Measurements from ENCODE around the gene RCSD1. TPM values are rescaled to one million over a fixed set of nuclear protein-coding genes. Genes with fewer than 3 reads are reported as not detected.
A peak's percentile ranks its signal among the peaks of the same experiment; 100 is the strongest.

Gene RCSD1
- total and polyA plus RNA-seq, 8 donors: 6.0 to 43.7 (median 19.7) TPM

GRCh38 chr1:167720965-167721616, 91.1 kb downstream of the RCSD1 start:
- intact Hi-C loops (cut with DNase I; ENCODE audit: low total_unique reads): no loop called here
- DNase-seq: peak; percentile 52 to 67
- peak overlapping the region; percentile 94 to 98 (median 97) for H3K4me3 ChIP-seq

GRCh38 chr1:167721617-167722151, 91.7 kb downstream of the RCSD1 start, which contains the start of gene MPZL1:
MPZL1 (plus strand) TSS chr1:167721982; CDS start chr1:167722152, 170 bp downstream.
- intact Hi-C loops (cut with DNase I; ENCODE audit: low total_unique reads): no loop called here
- peaks cover 9 to 54% (median 34%) of the 10 kb centered on the region in 4 donors for H3K4me1 ChIP-seq

More at GRCh38 chr1:167720965-167721616, 91.1 kb downstream of the RCSD1 start:
- TF ChIP-seq POLR2AphosphoS5 (IDR thresholded peaks at IDR 0.05): no peak
- TF ChIP-seq CTCF (IDR thresholded peaks at IDR 0.05): peak in 4 of 7 experiments; percentile 12 to 50 (median 40)
- TF ChIP-seq EP300 (IDR thresholded peaks at IDR 0.05): no peak
- TF ChIP-seq POLR2A (IDR thresholded peaks at IDR 0.05): no peak
- 11 to 18% (median 12%) methylated on average over 13 of the region's 13 CpGs for WGBS, 5 donors
- no peaks in the 10 kb centered on the region for H3K36me3 ChIP-seq
- H3K9me3 ChIP-seq: no peaks in the 10 kb centered on the region
- H3K4me1 ChIP-seq: peaks cover 9 to 51% (median 31%) of the 10 kb centered on the region in 4 donors
- no peaks in the 10 kb centered on the region for H3K27me3 ChIP-seq
- H3K27ac ChIP-seq: peak overlapping the region; percentile 85 to 98 (median 93)

DNA sequence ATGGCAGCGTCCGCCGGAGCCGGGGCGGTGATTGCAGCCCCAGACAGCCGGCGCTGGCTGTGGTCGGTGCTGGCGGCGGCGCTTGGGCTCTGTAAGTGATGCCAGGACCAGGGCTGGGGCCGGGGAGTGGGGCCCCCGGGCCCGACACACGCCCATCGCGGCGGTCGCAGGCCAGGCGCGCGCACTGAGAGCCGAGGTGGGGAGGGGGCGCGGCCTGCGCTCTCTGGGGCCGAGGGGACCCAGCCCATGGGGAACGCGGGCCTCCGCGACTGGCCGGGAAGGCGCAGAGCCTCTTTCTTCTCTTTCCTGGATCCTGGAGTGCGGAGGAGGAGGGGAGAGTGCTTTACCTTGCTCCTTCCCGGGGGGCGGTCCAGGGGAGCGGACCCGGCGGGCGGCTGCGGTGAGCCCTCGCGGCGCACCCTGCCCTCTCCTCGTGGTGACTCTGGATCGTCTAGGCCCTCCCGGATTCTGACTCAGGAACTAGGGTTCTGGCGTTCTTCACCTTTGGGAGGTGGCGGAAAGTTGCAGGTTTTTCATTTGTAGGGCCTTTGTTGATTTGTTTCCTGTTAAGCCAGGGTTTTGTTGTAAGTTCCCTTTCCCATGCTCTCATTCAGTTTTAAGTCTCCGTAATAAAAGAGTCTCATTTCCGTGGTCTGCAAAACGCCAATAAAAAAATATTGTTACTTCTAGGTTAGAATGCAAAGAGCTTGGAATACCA, 92.3 kb downstream of the RCSD1 start:
- DNase-seq: peak; percentile 60 to 78
- peak overlapping the region; percentile 85 to 98 (median 93) for H3K27ac ChIP-seq
- intact Hi-C loops (cut with DNase I; ENCODE audit: low total_unique reads): no loop called here
- no peaks in the 10 kb centered on the region for H3K9me3 ChIP-seq
- peak overlapping the region; percentile 94 to 98 (median 97) for H3K4me3 ChIP-seq
- WGBS, 5 donors: 0 to 1% (median 1%) methylated on average over 32 to 51 of the region's 52 CpGs
- TF ChIP-seq POLR2AphosphoS5 (IDR thresholded peaks at IDR 0.05) (no peak), EP300 (IDR thresholded peaks at IDR 0.05) (no peak)
- no peaks in the 10 kb centered on the region for H3K36me3 ChIP-seq
- peaks cover 9 to 58% (median 36%) of the 10 kb centered on the region in 4 donors for H3K4me1 ChIP-seq
- H3K27me3 ChIP-seq: no peaks in the 10 kb centered on the region

More at GRCh38 chr1:167721617-167722151, 91.7 kb downstream of the RCSD1 start, which contains the start of gene MPZL1:
- TF ChIP-seq CTCF (IDR thresholded peaks at IDR 0.05) (no peak), POLR2A (IDR thresholded peaks at IDR 0.05) (peak in 1 of 4 donors; percentile 48), EP300 (IDR thresholded peaks at IDR 0.05) (no peak), POLR2AphosphoS5 (IDR thresholded peaks at IDR 0.05) (peak; percentile 32 to 81 (median 76))
- H3K36me3 ChIP-seq: no peaks in the 10 kb centered on the region
- no peaks in the 10 kb centered on the region for H3K27me3 ChIP-seq
- 0 to 1% (median 0%) methylated on average over 30 to 52 of the region's 52 CpGs for WGBS, 5 donors
- H3K4me3 ChIP-seq: peak within 1 kb of the TSS; percentile 94 to 98 (median 97)
- H3K27ac ChIP-seq: peak within 1 kb of the TSS; percentile 85 to 98 (median 93)
- DNase-seq: peak; percentile 98
- H3K9me3 ChIP-seq: no peaks in the 10 kb centered on the region

GRCh38 chr1:167722870-167723251, 92.8 kb downstream of the RCSD1 start:
- Histone ChIP-seq H3K36me3 (no peaks in the 10 kb centered on the region), H3K4me3 (peak overlapping the region; percentile 94 to 98 (median 97)), H3K27me3 (no peaks in the 10 kb centered on the region), H3K4me1 (peaks cover 9 to 64% (median 37%) of the 10 kb centered on the region in 4 donors), H3K9me3 (no peaks in the 10 kb centered on the region), H3K27ac (peak overlapping the region in 4 of 5 donors; percentile 88 to 98 (median 94))
- intact Hi-C loops (cut with DNase I; ENCODE audit: low total_unique reads): no loop called here
- TF ChIP-seq POLR2AphosphoS5 (IDR thresholded peaks at IDR 0.05): no peak
- no peak for TF ChIP-seq POLR2A (IDR thresholded peaks at IDR 0.05)
- no peak for TF ChIP-seq EP300 (IDR thresholded peaks at IDR 0.05)
- no peak for TF ChIP-seq CTCF (IDR thresholded peaks at IDR 0.05)
- WGBS, 5 donors: 9 to 20% (median 10%) methylated on average over 4 of the region's 4 CpGs
- DNase-seq: no peak

Data from stomach (tissue), 9 donors.